NCI-H345 treated with DMSO at 0.1 percent for 48 hours (cell line): ENCODE measurements around the gene RNF167.
A peak's percentile ranks its signal among the peaks of the same experiment; 100 is the strongest.

Experiments used
- DNase-seq: peaks from one replicate; lab custom pipeline; 2025; ENCODE audit not compliant: unreplicated experiment; lab: John Stamatoyannopoulos, UW

Gene RNF167

GRCh38 chr17:4950746-4951204, 10.7 kb downstream of the RNF167 start, which contains the start of gene ENO3:
Gene ENO3, plus strand, starts transcription at chr17:4951119. Its CDS starts 711 bp downstream, at chr17:4951830.
- DNase-seq: no peak

DNA sequence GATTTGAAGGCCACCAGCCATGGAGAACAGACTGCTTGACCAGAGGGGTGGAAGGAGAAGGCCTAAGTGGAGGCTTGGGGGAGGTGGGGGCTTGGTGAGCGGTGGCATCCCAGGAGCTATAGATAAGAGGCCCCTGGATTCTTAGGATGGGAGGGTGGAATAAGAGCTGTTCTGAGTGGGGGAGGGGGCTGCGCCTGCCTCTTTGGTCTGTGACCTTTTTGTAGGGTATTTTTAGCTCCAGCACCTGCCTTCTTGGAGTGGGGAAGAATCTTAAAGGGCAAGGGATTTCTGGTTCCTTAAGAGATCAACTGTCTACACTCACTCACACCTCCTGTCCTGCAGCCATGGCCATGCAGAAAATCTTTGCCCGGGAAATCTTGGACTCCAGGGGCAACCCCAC, 11.4 kb downstream of the RNF167 start:
- no peak for DNase-seq

- no peak for DNase-seq
These were observed 13.4 kb downstream of the RNF167 start for GRCh38 chr17:4953451-4953961.

DNA sequence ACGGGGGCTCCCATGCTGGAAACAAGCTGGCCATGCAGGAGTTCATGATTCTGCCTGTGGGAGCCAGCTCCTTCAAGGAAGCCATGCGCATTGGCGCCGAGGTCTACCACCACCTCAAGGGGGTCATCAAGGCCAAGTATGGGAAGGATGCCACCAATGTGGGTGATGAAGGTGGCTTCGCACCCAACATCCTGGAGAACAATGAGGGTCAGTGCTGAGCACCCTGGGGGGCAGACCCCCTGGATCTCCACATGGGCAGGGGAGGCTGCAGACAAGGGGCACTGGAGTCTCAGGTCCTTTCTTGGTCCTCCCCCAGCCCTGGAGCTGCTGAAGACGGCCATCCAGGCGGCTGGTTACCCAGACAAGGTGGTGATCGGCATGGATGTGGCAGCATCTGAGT, 15.0 kb downstream of the RNF167 start:
- DNase-seq: no peak

DNA sequence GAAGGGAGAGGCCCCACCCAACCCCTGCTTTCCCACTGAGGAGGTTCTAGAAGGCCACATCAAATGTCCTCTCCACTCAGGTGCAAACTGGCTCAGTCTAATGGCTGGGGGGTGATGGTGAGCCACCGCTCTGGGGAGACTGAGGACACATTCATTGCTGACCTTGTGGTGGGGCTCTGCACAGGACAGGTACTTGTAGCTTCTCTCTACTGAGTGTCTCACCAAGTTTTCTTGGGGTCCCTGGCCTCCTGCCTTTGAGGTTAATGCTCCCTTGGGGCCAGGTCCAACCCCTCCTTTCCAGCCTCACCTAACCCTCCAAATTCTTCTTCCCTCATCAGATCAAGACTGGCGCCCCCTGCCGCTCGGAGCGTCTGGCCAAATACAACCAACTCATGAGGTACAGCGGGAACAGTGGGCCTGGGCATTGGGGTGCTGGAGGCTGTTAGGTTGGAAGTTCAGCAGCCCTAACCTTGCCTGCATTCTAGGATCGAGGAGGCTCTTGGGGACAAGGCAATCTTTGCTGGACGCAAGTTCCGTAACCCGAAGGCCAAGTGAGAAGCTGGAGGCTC, 16.5 kb downstream of the RNF167 start:
- no peak for DNase-seq

DNA sequence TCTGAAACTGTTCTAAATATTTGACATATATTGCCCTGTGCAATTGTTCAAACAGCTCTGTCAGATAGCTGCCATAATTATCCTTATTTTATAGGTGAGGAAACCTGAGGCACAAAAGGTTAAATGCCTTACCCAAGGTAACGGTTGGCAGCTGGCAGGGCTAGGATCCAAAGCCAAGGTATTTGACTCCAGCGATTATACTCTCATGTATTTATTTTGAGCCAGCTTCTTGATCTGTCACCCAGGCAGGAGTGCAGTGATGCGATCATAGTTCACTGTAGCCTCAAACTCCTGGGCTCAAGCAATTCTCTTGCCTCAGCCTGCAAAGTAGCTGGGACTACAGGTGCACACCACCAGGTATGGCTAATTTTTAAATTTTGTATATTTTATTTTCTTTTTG, 18.0 kb downstream of the RNF167 start:
- no peak for DNase-seq

GRCh38 chr17:4959261-4959965, 19.3 kb downstream of the RNF167 start:
- no peak for DNase-seq

GRCh38 chr17:4960279-4960922, 20.3 kb downstream of the RNF167 start:
- no peak for DNase-seq

DNA sequence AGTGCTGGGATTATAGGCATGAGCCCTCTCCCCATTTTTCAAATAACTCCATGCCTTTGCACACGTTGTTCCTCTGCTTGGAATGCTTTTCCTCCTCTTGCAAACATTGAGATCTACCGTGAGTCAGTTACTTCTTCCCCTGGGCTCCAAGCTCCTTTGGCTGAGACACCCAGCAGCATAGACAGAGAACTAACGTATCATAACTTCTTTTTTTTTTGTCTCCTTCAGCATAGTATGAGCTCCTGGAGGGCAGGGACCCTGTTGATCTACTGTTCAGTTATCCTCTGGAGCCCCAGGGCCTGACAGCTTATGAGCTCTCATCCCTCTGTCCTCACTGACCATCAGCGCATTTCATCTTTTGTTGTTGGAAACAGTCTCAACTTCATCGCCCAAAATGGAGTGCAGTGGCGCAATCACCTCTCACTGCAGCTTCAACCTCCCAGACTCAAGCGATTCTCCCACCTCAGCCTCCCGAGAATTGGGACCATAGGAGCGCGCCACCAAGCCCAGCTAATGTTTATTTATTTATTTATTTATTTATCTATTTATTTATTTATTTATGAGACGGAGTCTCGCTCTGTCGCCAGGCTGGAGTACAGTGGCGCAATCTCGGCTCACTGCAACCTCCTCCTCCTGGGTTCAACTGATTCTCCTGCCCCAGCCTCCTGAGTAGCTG, 25.4 kb downstream of the RNF167 start:
- DNase-seq: no peak

DNA sequence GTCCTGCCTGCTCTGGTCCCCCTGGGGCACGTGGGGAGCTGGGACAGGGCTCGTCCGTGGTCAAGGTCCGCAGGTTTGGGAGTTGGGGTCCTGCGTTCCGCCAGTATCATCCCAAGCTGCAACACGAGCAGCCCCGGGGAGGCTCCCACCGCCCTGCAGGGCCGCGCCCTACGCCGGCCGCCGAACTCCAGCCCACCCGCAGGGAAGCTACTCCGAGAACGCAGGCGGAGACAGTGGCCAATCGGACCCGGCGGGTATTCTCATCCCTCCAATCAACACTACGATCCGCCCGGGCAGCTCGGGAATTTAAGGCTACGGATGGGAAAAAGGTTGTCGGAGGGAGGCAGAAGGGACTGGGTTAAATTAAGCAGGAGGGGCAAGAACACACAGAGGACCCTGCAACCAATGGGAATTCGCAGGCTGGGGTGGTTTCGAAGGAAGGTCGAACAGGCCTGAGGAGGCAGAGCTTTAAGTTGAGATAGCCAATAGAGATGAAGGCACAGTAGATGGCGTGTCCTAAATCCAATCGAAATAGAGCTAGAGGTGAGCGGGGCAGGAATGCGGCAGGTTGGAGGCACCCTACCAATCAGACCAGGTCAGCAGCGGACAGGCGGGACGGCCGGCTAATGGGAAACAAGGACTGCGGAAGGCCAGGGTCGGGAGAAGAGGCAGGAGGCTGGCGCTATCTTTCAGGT, 26.9 kb downstream of the RNF167 start:
- peak; percentile 95 for DNase-seq

GRCh38 chr17:4967539-4968485, 27.7 kb downstream of the RNF167 start, which contains the start of gene SPAG7:
Gene SPAG7, minus strand, starts transcription at chr17:4967817. Its CDS starts 13 bp downstream, at chr17:4967804.
- DNase-seq: peak; percentile 85

GRCh38 chr17:4968486-4969046, 28.5 kb downstream of the RNF167 start:
- no peak for DNase-seq

DNA sequence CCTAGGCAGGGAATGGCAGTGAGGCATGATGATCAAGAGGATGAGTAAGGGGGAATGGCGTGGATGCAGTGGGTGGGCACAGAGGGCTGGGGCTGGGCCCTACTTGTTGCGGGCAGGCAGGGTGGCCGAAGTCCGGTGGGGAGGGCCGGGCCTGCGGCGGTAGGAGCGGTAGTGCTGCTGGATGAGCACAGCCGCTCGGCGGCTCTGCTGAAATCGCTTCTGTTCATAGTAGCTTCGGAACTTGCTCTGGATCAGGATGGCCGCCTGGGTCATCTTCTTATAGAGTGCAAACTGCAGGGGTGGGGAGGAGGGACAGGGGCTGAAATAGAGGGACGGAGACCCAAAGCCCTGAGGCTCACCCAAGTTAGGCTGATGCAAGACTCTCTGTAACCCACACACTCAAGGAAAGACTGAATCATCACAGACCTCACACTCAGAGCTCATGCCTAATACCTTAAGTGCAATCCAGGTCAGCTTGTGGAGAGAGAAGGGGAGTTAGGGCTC, 29.0 kb downstream of the RNF167 start:
- no peak for DNase-seq

DNA sequence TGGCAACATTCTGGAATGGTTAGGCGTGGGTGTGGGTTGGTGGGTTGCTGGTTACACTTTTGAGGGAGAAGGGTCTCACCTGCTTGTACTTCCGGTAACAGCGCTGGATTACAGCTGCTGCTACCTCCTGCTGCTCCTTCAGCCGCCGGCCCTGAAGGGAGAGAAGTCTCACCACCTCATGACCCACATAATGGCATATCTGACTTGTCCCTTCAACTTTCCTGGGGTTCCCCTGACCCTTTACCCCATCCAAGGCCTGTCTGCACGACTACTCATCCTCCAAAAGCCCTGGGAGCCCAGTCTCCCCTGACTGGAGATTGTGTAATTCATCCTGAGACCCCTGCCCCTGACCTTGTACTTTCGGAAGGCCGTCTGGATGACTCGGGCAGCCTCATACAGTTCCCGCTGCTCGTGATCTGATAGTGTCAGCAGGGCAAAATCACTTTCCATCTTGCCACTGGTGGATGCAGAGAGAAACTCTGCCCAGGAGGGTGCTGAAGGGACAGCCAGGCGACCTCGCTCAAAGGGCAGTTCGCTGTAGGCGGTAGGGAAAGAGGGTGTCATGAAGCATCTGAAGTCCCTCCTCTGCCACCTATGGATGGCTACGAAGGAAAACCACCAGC, 29.6 kb downstream of the RNF167 start:
- DNase-seq: no peak

DNA sequence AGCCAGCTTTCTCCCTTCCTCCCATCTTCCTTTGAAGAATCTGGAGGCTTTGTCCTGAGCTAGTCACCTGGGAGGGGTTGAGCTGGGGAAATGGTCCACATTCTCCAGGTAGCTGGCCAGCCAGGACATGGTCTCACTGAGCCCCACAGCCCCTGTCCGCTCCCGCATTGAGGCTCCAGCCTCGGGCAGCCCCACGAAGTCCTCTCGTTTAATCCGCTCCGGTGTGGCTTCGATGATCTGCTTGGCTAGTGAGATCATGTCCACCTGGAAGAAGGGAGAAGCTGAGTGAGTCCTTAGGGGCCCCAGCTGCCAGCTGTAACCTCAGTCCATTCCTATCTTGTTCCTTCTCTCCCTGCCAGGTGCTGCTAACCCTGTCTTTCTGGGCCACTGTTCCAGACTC, 30.2 kb downstream of the RNF167 start:
- no peak for DNase-seq

DNA sequence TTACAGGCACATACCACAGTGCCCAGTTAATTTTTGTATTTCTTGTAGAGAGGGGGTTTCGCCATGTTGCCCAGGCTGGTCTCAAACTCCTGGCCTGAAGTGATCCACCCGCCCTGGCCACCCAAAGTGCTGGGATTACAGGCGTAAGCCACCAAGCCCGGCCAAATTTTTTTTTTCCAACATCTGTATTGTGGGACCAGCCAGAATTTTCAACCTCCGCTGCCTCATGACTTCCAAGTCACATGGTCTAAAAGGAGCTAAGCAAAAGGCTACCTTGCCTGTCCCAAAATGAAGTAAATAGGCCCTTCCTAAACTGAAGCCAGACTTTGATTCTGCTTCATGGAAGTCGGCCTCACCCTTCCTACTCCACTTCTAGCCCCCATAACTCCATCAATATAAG, 31.8 kb downstream of the RNF167 start:
- DNase-seq: no peak

DNA sequence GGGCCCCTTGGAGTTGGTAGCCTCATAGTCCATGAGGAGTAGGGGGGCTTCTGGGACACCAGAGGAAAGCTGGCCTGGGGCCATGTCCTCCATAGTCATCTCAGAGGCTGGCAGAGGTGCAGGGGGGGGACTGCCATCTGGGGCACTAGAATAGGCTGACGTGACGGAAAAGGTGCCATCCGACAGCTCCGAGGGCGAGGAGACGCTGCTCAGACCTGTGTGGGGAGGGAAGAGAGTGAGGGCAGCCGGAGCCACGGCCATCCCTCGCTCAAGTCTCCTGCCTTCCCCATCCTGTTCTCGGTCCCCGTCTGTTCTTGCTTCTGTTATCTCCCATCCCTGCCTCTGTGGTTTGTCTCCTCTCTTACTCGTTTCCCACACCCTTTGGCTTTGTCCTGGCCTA, 32.3 kb downstream of the RNF167 start:
- no peak for DNase-seq

DNA sequence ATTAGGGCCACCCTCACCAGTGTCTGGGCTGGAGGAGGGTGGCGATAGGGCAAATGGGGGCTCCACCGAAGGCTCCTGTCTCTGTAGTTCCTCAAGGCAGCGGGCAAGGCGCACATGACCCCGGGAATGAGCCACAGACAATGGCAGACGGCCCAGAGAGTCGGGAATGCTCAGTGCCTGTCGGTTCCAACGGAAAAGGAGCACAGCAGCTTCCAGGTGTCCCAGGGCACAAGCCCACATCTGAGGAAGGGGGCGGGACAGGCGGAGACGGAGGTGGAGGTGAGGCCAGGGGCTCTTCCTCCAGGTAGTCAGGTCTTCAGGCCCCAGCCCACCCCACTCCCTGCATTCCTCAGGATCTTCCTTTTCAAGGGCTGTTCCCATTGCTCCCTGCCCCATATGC, 32.7 kb downstream of the RNF167 start:
- DNase-seq: no peak
